ENCODE data around the gene PCDHA1. TPM values are rescaled to one million over a fixed set of nuclear protein-coding genes. Genes with fewer than 3 reads are reported as not detected.
"Not testable (repeated sequence)": the region's sequence is repeated elsewhere in the genome, so short reads cannot be mapped to it uniquely, and the experiment has no call there.

PCDHA1 gene
- total RNA-seq: 0.04 TPM in 1 of 2 replicates, not detected in the other

DNA sequence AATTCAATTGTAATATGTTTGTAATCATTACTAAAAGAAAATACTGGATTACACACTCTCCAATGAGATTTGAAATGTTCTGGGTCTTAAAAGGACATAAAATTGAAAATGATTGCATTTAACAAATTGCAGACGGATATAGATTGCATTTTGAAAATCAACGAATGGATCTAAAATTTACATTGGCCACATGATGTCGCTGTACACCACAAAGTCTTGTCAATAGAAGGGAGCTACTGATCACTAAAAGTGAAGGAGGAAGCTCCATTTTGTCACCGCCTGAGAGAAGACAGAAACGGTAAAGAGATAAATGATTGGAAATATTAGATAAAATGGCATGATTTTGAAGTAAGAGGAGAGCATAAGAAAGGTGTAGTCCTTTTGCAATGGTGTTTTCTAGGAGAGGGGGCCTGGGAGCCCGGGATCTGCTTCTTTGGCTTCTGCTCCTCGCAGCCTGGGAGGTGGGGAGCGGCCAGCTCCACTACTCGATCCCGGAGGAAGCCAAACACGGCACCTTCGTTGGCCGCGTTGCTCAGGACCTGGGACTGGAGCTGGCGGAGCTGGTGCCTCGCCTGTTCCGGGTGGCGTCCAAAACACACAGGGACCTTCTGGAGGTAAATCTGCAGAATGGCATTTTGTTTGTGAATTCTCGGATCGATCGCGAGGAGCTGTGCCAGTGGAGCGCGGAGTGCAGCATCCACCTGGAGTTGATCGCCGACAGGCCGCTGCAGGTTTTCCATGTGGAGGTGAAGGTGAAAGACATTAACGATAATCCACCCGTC, at the start of gene PCDHA1:
TSS of gene PCDHA1 (plus strand) at position 236 of the 782 bp plus-strand sequence.
- DNase-seq (ENCODE audit: low read depth, low spot score): no peak

DNA sequence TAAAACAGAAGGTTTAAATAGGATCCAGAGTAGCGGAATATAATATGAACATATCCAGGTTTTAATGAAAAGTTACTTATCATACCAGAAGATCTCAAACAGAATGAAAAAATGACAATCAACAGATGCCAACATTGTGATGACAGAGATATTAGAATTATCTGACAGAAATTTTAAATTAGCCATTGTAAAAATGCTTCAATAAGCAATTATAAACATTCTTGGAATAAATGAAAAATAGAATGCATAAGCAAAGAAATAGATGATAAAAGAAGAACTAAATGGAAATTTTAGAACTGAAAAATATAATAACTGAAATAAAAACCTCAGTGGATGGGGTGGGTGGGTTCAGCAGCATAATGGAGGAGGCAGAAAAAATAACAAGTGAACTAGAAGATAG, 48.5 kb upstream of the PCDHA1 start:
- DNase-seq (ENCODE audit: low read depth, low spot score): no peak

DNA sequence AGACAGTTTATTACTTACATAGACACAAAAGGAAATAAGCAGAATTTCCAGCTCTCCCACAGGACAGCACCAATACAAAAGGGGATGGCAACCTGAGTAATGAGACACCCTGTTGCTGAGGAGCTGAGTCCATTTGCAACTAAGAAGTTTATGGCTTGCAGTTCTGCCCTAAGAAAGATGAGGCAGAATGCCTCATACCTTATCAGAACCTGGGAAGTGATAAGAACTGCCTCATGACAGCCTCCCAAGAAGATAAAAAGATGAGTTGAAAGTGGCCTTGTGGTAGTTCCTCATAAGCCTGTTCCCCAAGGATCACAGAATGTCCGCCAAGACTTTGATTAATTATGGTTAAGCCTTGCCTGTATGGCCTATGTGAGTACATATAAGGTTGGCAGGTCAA, 44.0 kb upstream of the PCDHA1 start:
- DNase-seq (ENCODE audit: low read depth, low spot score): no peak

DNA sequence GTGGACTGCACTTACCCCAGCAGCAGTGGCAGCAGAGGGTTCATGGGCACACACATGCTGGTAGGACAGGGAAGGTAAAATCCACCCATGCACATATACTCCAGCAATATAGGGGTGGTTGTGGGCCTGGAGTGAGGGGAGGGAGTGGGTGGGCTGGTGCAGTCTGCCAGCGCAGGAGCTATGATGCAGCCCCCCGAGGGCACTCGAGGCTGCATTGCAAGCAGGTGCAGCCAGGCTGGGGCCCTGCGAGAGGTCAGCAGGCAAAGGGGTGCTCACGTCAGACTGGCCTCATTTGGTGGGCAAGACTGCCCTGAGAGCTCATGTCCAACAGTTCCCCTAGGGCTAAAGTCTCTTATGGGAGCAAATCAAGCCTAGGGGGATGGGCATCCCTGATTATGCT, 32.4 kb upstream of the PCDHA1 start:
- no peak for DNase-seq (ENCODE audit: low read depth, low spot score)

DNA sequence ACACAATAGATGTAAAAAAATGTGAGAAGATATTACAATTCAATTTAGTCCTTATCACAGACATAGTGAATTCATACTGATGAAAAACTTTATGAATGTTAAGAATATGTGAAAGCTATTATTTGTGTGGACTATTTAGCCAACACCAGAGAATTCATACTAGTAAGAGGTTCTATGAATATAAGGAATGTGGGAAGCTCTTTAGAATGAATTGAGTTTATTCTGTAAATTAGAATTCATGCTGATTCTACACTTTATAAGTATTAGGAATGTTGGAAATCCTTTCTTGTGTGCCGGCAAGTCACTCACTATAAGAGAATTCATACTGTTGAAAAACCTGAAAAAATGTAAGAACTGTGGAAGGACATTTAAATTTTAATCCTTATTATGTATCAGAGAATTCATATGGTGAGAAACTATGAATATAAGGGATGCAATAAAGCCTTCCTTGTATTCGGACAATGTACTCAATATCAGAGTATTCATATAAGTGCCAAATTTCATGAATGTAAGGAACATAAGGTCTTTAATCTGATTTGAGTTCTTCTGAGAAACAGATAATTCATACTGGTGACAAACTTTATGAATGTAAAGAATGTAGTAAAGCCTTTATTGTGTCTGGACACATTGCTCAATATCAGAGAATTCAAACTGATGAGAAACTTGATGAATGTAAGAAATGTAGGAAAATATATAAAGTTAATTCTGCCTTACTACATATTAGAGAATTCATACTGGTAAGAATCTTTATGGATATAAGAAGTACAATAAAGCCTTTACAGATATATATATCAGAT, 21.6 kb upstream of the PCDHA1 start:
- no peak for DNase-seq (ENCODE audit: low read depth, low spot score)

DNA sequence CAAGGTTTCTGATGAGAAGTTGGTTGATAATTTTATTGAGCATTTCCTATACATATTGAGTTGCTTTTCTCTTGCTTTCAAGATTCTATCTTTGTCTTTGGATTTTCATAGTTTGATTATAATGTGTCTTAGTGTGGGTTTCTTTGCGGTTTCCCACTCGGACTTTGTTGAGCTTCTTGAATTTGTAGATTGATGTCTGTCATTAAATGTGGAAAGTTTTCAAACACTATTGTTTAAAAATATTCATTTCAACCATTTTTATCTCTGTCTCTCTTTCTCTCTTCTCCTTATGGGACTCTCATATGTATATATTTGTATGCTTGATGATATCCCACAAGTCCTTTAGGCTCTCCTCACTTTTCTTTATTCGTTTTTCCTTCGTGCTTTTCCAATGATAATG, 18.5 kb upstream of the PCDHA1 start:
- DNase-seq (ENCODE audit: low read depth, low spot score): no peak

DNA sequence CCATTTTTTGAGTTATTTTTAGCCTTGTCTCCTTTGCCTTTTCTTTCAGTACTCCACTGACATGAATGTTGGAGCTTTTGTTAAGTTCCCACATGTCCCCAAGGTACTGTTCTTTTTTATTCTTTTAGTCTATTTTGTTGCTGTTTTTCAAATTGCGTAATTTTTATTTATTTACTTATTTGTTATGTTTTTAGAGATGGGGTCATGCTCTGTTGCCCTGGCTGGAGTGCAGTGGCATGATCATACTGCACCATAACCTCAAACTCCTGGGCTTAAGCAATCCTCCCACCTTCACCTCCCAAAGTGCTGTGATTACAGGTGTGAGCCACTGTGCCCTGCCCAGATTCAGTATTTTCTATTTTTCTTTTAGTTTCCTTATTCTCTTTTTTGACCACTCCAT, 5.4 kb upstream of the PCDHA1 start:
- DNase-seq (ENCODE audit: low read depth, low spot score): no peak

DNA sequence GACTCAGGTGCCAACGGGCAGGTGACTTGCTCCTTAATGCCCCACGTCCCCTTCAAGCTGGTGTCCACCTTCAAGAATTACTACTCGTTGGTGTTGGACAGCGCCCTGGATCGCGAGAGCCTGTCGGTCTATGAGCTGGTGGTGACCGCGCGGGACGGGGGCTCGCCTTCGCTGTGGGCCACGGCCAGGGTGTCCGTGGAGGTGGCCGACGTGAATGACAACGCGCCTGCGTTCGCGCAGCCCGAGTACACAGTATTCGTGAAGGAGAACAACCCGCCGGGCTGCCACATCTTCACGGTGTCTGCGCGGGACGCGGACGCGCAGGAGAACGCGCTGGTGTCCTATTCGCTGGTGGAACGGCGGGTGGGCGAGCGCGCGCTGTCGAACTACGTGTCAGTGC, 1.5 kb downstream of the PCDHA1 start:
- not testable (repeated sequence) for DNase-seq (ENCODE audit: low read depth, low spot score)

DNA sequence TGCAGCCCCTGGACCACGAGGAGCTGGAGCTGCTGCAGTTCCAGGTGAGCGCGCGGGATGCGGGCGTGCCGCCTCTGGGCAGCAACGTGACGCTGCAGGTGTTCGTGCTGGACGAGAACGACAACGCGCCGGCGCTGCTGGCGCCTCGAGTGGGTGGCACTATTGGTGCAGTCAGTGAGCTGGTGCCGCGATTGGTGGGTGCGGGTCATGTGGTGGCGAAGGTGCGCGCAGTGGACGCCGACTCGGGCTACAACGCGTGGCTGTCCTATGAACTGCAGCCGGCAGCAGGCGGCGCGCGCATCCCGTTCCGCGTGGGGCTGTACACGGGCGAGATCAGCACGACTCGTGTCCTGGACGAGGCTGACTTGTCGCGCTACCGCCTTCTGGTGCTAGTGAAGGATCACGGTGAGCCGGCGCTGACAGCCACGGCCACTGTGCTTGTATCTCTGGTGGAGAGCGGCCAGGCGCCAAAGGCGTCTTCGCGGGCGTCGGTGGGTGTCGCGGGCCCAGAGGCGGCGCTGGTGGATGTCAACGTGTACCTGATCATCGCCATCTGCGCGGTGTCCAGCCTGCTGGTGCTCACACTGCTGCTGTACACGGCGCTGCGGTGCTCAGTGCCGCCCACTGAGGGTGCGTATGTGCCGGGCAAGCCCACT, 2.0 kb downstream of the PCDHA1 start:
- not testable (repeated sequence) for DNase-seq (ENCODE audit: low read depth, low spot score)

DNA sequence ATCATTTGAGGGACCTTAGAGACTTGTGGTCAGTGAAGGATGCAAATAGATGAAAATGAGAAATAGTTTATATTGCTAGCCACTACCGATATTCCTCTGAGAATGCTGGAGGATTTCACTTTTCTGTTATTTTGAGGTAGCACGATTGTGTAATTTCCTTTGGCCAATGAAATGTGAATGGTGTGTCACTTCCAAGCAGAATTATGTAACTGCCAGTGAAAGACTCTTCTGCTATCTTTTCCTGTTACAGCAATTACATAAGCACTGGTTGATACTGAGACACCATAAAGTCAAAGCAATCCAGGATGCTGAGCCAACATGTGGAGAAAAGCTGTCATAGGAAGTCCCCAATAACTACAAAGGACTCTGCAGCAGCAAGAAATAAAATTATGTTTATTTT, 5.1 kb downstream of the PCDHA1 start:
- DNase-seq (ENCODE audit: low read depth, low spot score): no peak

DNA sequence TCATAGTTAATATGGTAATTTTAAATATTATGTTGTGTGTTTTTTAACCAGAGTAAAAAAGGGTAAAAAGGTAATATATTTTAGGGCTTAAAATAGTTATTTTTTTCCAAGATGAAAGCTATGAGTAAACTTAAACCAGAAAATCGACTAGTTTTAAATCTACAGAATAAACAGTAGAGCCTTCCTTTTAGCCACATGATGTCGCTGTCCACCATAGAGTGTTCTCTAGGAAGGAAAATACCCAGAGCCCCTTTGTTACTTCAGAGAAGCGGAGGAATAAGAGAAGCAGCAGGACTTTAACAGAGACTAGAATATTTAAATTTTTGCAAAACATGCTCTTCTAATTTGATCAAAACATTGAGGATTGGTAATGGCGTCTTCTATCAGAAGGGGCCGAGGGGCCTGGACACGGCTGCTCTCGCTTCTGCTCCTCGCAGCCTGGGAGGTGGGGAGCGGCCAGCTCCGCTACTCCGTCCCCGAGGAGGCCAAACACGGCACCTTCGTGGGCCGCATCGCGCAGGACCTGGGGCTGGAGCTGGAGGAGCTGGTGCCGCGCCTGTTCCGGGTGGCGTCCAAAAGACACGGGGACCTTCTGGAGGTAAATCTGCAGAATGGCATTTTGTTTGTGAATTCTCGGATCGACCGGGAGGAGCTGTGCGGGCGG, 8.8 kb downstream of the PCDHA1 start, which contains the start of gene PCDHA2:
TSS of gene PCDHA2 (plus strand) at position 258 of the 664 bp plus-strand sequence.
- no peak for DNase-seq (ENCODE audit: low read depth, low spot score)

DNA sequence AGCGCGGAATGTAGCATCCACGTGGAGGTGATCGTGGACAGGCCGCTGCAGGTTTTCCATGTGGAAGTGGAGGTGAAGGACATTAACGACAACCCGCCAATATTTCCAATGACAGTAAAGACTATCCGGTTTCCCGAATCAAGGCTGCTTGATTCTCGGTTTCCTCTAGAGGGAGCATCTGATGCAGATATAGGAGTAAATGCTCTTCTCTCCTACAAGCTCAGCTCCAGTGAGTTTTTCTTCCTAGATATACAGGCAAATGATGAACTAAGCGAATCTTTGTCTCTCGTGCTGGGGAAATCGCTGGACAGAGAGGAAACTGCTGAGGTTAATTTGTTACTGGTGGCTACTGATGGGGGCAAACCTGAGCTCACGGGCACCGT, 9.3 kb downstream of the PCDHA1 start:
- no peak for DNase-seq (ENCODE audit: low read depth, low spot score)

DNA sequence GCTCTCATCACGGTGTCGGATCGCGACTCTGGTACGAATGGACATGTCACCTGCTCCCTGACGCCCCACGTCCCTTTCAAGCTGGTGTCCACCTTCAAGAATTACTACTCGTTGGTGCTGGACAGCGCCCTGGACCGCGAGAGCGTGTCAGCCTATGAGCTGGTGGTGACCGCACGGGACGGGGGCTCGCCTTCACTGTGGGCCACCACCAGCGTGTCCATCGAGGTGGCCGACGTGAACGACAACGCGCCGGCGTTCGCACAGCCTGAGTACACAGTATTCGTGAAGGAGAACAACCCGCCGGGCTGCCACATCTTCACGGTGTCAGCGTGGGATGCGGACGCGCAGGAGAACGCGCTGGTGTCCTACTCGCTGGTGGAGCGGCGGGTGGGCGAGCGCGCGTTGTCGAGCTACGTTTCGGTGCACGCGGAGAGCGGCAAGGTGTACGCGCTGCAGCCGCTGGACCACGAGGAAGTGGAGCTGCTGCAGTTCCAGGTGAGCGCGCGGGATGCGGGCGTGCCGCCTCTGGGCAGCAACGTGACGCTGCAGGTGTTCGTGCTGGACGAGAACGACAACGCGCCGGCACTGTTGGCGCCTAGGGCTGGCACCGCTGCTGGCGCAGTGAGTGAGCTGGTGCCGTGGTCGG, 10.3 kb downstream of the PCDHA1 start:
- not testable (repeated sequence) for DNase-seq (ENCODE audit: low read depth, low spot score)

DNA sequence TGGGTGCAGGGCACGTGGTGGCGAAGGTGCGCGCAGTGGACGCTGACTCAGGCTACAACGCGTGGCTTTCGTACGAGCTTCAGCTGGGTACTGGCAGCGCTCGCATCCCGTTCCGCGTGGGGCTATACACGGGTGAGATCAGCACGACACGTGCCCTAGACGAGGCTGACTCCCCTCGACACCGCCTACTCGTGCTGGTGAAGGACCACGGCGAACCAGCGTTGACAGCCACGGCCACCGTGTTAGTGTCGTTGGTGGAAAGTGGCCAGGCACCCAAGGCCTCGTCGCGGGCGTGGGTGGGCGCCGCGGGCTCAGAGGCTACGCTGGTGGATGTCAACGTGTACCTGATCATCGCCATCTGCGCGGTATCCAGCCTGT, 10.8 kb downstream of the PCDHA1 start:
- DNase-seq (ENCODE audit: low read depth, low spot score): no peak

DNA sequence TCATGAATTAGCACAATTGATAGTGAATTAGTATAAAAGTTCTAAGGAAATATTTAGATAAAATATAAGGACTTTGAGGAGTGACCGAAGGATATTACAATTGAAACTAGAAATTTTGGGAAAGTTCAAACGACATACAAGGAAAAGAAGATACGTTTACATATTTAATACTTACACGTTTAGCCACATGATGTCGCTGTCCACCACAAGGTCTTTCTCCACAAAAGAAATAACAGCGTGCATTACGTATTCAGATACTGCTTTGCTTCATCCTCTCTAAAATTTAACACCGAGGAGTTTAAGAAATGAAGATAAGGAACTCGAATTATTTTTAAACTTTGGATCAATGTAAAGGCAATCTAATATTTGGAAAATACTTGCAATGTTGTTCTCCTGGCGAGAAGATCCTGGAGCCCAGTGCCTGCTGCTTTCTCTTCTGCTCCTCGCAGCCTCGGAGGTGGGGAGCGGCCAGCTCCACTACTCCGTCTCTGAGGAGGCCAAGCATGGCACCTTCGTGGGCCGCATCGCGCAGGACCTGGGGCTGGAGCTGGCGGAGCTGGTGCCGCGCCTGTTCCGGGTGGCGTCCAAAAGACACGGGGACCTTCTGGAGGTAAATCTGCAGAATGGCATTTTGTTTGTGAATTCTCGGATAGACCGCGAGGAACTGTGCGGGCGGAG, 15.0 kb downstream of the PCDHA1 start, which contains the start of gene PCDHA3:
TSS of gene PCDHA3 (plus strand) at position 242 of the 678 bp plus-strand sequence.
- no peak for DNase-seq (ENCODE audit: low read depth, low spot score)

DNA sequence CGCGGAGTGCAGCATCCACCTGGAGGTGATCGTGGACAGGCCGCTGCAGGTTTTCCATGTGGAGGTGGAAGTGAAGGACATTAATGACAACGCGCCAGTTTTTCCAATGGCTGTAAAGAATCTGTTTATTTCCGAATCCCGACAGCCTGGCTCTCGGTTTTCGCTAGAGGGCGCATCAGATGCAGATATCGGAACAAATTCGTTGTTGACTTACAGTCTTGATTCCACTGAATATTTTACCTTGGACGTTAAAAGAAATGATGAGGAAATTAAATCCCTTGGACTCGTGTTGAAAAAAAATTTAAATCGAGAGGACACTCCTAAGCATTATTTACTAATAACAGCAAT, 15.5 kb downstream of the PCDHA1 start:
- DNase-seq (ENCODE audit: low read depth, low spot score): no peak

DNA sequence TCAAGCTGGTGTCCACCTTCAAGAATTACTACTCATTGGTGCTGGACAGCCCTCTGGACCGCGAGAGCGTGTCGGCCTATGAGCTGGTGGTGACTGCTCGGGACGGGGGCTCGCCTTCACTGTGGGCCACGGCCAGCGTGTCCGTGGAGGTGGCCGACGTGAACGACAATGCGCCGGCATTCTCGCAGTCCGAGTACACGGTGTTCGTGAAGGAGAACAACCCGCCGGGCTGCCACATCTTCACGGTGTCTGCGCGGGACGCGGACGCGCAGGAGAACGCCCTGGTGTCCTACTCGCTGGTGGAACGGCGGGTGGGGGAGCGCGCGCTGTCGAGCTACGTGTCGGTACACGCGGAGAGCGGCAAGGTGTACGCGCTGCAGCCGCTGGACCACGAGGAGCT, 16.4 kb downstream of the PCDHA1 start:
- DNase-seq (ENCODE audit: low read depth, low spot score): not testable (repeated sequence)

DNA sequence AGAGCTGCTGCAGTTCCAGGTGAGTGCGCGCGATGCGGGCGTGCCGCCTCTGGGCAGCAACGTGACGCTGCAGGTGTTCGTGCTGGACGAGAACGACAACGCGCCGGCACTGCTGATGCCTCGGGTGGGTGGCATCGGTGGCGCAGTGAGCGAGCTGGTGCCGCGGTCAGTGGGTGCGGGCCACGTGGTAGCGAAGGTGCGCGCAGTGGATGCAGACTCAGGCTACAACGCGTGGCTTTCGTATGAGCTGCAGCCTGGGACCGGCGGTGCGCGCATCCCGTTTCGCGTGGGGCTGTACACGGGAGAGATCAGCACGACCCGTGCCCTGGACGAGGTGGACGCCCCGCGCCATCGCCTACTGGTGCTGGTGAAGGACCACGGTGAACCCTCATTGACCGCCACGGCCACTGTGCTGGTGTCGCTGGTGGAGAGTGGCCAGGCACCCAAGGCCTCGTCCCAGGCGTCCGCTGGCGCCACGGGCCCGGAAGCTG, 16.9 kb downstream of the PCDHA1 start:
- no peak for DNase-seq (ENCODE audit: low read depth, low spot score)

DNA sequence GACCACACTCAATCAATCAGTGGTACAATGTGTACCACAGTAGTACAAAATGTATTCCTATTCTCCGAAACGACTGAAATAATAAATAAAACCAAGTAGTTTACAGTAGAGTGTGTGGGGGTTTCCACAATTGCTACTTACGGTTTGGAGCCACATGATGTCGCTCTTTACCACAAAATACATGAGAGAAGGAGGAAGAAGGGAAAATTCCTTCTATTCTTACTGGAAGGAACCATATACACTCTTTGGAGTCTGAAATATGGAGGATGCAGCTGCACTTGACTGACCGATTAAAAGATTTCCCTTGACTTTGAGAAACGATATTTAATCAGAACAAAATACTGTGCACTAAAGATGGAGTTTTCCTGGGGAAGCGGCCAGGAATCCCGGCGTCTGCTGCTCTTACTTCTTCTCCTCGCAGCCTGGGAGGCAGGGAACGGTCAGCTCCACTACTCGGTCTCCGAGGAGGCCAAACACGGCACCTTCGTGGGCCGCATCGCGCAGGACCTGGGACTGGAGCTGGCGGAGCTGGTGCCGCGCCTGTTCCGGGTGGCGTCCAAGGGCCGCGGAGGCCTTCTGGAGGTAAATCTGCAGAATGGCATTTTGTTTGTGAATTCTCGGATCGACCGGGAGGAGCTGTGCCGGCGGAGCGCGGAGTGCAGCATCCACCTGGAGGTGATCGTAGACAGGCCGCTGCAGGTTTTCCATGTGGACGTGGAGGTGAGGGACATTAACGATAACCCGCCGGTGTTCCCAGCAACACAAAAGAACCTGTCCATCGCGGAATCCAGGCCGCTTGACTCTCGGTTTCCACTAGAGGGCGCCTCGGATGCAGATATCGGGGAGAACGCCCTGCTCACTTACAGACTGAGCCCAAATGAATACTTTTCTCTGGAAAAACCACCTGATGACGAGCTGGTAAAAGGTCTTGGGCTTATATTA, 21.2 kb downstream of the PCDHA1 start, which contains the start of gene PCDHA4:
TSS of gene PCDHA4 (plus strand) at position 235 of the 942 bp plus-strand sequence.
- no peak for DNase-seq (ENCODE audit: low read depth, low spot score)

All from pulmonary artery endothelial cell (primary cell).